NK-92 treated with Interleukin-12 subunit alpha and Interleukin-12 subunit beta, amount 100 ng/mL, for 24 hours (cell line): ENCODE results near the gene MLN.

Source experiments
- DNase-seq: peaks from one replicate; lab custom pipeline; 2025; lab: John Stamatoyannopoulos, UW

Gene MLN

DNA sequence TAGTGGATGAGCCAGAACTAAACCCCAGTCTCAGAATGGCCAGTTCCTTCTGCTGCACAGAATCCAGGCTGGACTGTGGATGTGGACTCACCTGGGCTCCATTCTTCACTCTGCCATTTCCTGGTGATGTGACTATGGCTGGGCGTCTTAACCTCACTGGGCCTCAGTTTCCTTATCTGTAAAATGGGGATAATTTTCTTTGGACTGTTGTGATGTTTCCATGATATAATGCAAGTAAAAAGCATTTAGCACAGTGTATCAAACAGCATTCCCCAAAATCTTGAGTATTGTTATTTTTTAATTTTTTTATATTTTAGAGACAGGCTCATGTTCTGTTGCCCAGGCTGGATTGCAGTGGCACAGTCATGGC is 51.2 kb downstream of the MLN start:
- no peak for DNase-seq

DNA sequence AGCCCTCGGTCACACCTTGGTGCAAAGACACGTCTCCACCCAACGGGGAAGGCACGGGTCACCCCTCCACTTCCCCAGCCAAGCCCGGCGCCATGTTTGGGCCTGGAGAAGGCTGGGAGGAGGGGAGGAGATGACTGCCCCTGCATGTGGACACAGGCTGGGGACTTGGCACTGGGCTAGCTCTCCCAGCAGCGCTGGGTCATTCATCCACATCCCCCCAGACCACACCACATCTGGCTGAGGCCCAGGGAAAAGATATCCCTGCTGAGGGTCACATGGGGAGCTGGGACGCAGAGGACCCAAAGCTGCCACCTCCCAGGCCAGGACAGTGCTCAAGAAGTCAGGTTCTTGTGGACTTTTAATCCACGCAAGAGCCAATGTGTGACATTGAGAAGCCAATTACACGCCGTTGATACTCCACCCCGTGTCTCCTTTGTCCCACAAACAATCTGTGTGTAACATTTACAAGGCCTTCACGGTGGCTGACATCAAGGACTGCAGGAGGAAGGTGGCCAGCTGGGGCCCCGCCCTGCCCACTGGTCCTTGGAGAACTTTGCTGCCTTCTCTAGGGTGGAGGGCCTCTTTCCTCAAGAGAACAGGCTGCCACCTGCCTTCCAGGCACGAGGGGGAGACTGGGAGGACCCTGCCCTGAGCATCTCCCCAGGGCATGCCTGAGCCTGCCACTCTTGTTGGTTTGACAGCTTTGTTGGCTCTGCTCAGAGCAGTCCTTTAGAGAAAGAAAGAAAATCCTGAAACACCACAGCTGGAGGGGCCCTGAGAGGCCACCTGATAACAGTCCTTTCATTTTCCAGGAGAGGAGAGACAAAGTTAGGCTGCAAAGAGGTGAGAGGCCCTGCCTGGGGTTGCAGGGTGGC is 51.8 kb downstream of the MLN start:
- DNase-seq, result no peak

GRCh38 chr6:33750244-33750991 is 53.4 kb downstream of the MLN start:
- no peak for DNase-seq

GRCh38 chr6:33749401-33749800 is 54.4 kb downstream of the MLN start:
- no peak for DNase-seq

- no peak for DNase-seq
Measured at GRCh38 chr6:33748841-33749240, 55.0 kb downstream of the MLN start.

DNA sequence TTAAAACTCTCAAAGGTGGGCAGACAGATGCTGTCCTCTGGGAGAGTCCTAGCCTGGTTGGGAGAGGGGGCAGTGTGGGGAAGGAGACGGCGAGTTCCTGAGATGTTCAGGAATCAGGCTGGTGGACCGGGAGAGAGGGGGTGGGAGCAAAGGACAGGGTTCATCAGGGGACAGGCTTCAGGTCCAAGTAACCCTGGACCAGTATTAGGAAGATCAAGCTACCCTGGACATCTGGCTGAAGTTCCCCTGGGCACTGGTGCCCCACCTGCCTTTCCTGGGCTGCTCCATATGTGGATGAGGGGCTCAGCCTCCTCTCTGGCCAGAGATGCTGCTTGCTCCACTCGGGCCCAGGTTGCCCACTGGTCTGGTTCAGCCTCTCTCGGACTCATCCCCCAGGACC is 56.0 kb downstream of the MLN start:
- DNase-seq, result no peak

- no peak for DNase-seq
Measured at GRCh38 chr6:33746651-33747100, 57.1 kb downstream of the MLN start, which contains the start of gene IP6K3. Gene IP6K3, minus strand, starts transcription at chr6:33746905. Its CDS starts 11,429 bp downstream, at chr6:33735476.

- no peak for DNase-seq
Measured at GRCh38 chr6:33746036-33746600, 57.7 kb downstream of the MLN start.

GRCh38 chr6:33745548-33745947 is 58.3 kb downstream of the MLN start:
- no peak for DNase-seq

DNA sequence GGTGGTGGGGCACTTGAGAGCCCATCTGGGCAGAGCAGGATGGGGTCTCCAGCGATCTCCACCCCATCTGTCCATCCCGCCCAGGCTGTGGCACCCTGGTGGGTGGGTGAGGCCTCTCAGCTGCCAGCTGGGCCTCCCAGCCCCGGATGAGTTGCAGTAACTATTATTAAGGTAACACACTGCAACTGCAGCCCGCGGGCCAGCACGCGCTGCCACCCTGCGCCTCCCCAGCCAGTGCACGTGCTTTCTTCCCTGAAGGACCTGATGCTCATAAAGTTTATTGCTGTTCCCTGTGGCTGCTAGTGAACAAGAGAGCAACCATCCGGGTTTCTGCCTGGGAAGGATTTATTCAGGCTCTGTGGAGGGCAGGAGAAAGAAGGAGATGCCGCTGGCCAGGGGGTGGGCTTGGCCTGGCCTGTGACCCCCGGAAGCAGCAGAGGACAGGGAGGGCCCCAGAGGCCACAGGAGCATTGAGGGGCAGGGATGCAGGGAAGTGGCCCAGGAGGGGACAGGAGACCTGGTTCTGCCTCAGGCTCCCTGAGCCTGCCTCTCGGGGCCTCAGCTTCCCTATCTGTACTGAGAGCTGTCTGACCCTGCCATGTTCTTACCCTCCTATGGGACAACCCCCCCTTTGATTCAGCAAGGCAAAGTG is 58.8 kb downstream of the MLN start:
- no peak for DNase-seq
